GM23248 (cell line): ENCODE data around the gene SYNPO2. TPM values are rescaled to one million over a fixed set of nuclear protein-coding genes. Genes with fewer than 3 reads are reported as not detected.
A peak's percentile ranks its signal among the peaks of the same experiment; 100 is the strongest.

ENCODE experiments used
- DNase-seq: peaks from one replicate; pipeline ENCODE4 v3.0.0-alpha.2; 2015
- H2AFZ ChIP-seq: fragments of 200-600 bp; sonication (generic); 2 replicates; pipeline ENCODE4 v1.6.1; 2016; ENCODE audit warnings: antibody characterized with exemption
- H3F3A ChIP-seq: fragments of 200-600 bp; sonication (generic); 2 replicates; pipeline ENCODE4 v1.6.1; 2016; ENCODE audit warnings: mild to moderate bottlenecking, antibody characterized with exemption, mixed run types; ENCODE audit not compliant: insufficient read depth
- H3K27ac ChIP-seq: fragments of 200-600 bp; sonication (generic); 2 replicates; pipeline ENCODE4 v1.5.1; 2016; ENCODE audit warnings: mild to moderate bottlenecking
- H3K27me3 ChIP-seq: fragments of 200-600 bp; sonication (generic); replicated peaks from 2 replicates; pipeline ENCODE4 v1.6.1; 2016; ENCODE audit warnings: mild to moderate bottlenecking; ENCODE audit not compliant: insufficient read depth
- H3K36me3 ChIP-seq: fragments of 200-600 bp; sonication (generic); 2 replicates; pipeline ENCODE4 v1.6.1; 2016; ENCODE audit warnings: low read depth, mild to moderate bottlenecking
- H3K4me1 ChIP-seq: fragments of 200-600 bp; sonication (generic); 2 replicates; pipeline ENCODE4 v1.6.1; 2016; ENCODE audit warnings: mild to moderate bottlenecking; ENCODE audit not compliant: insufficient read depth
- H3K4me2 ChIP-seq: fragments of 200-600 bp; sonication (generic); one replicate; pipeline ENCODE4 v1.6.1; 2016; ENCODE audit warnings: mild to moderate bottlenecking; ENCODE audit not compliant: unreplicated experiment
- H3K4me3 ChIP-seq: fragments of 200-600 bp; sonication (generic); 2 replicates; pipeline ENCODE4 v1.5.1; 2016; ENCODE audit warnings: mild to moderate bottlenecking
- H3K79me2 ChIP-seq: fragments of 200-600 bp; sonication (generic); 2 replicates; pipeline ENCODE4 v1.6.1; 2016; ENCODE audit warnings: mild to moderate bottlenecking; ENCODE audit not compliant: insufficient read depth
- H3K9ac ChIP-seq: fragments of 200-600 bp; sonication (generic); 2 replicates; pipeline ENCODE4 v1.6.1; 2016; ENCODE audit warnings: mild to moderate bottlenecking
- H3K9me2 ChIP-seq: fragments of 200-600 bp; sonication (generic); 2 replicates; pipeline ENCODE4 v1.6.1; 2016; ENCODE audit warnings: mixed run types, mild to moderate bottlenecking, moderate library complexity; ENCODE audit not compliant: insufficient read depth
- H3K9me3 ChIP-seq: fragments of 200-600 bp; sonication (generic); one replicate; pipeline ENCODE4 v1.6.1; 2017; ENCODE audit warnings: low read depth
- H4K20me1 ChIP-seq: fragments of 200-600 bp; sonication (generic); 2 replicates; pipeline ENCODE4 v1.6.0; 2016; ENCODE audit not compliant: insufficient read depth
- EZH2 ChIP-seq: fragments of 200-600 bp; sonication (generic); IDR thresholded peaks from 2 replicates; pipeline ENCODE4 v1.6.1; 2018; ENCODE audit warnings: antibody characterized with exemption, mild to moderate bottlenecking; ENCODE audit not compliant: insufficient read depth, poor library complexity, severe bottlenecking
- EZH2phosphoT487 ChIP-seq: fragments of 200-600 bp; sonication (generic); IDR thresholded peaks from 2 replicates; pipeline ENCODE4 v1.6.1; 2018; ENCODE audit warnings: antibody characterized with exemption, moderate library complexity, mild to moderate bottlenecking, low read depth; ENCODE audit not compliant: insufficient read depth
- WGBS, 2 experiments: methylation state at CpG; one replicate each; pipeline ENCODE4 v1.1.6; 2015 to 2017; ENCODE audit warnings: low lambda C conversion rate in 2 of 2, low coverage in 1 of 2; ENCODE audit errors: missing lambda C conversion rate in 2 of 2; 5-methylcytosine and 5-hydroxymethylcytosine counted together
- in situ Hi-C: fragments of 300-500 bp; cut with MboI; formaldehyde crosslinking; loops from 2 replicates; pipeline ENCODE4 v1.15.0; 2020
- polyA plus RNA-seq: library from polyadenylated mRNA; unstranded; fragments of >200 nt; fragmentation: Nextera tagmentation; extraction: Ambion mirVana; gene quantifications from 2 replicates; pipeline ENCODE4 v1.2.1, GENCODE V29; 2016
- total RNA-seq: library from RNA; depleted of rRNA; stranded (reverse); fragments of >200 nt; shearing (Covaris generic); gene quantifications from 2 replicates; pipeline ENCODE4 v1.2.3, GENCODE V29; 2014

Gene SYNPO2
- total and polyA plus RNA-seq, 2 experiments from 2014 or later = 3.1 to 5.0 TPM

GRCh38 chr4:118898684-118899138 lies 10.1 kb downstream of the SYNPO2 start:
- Histone ChIP-seq H3K36me3 (no peaks in the 10 kb centered on the region), H3K9me3 (no peaks in the 10 kb centered on the region), H3K4me2 (no peak overlapping the region), H3F3A (no peaks in the 10 kb centered on the region), H3K4me3 (no peak overlapping the region), H3K27me3 (no peaks in the 10 kb centered on the region), H3K9me2 (no peaks in the 10 kb centered on the region), H3K4me1 (peaks cover 12% of the 10 kb centered on the region), H3K9ac (no peak overlapping the region), H4K20me1 (no peaks in the 10 kb centered on the region), H3K27ac (no peak overlapping the region), H3K79me2 (no peaks in the 10 kb centered on the region), H2AFZ (no peak overlapping the region)
- peak; percentile 43 for DNase-seq
- TF ChIP-seq EZH2 (no peak), EZH2phosphoT487 (no peak)
- 38 to 48% methylated on average over 6 of the region's 6 CpGs for WGBS, 2 experiments
- in situ Hi-C loops = no loop called here

- peaks cover 19% of the 10 kb centered on the region for H3K4me1 ChIP-seq
Measured at GRCh38 chr4:118904418-118904817, 15.8 kb downstream of the SYNPO2 start.

GRCh38 chr4:118904935-118905334 lies 16.3 kb downstream of the SYNPO2 start:
- Histone ChIP-seq H3K9me2 (no peaks in the 10 kb centered on the region), H3K4me1 (peaks cover 19% of the 10 kb centered on the region), H4K20me1 (no peaks in the 10 kb centered on the region), H3K79me2 (no peaks in the 10 kb centered on the region), H3K9ac (no peak overlapping the region), H3K27me3 (no peaks in the 10 kb centered on the region), H3F3A (no peaks in the 10 kb centered on the region), H3K4me3 (no peak overlapping the region), H3K4me2 (no peak overlapping the region), H2AFZ (peak overlapping the region; percentile 5; the same call in 1 of the 2 replicates), H3K36me3 (no peaks in the 10 kb centered on the region), H3K9me3 (no peaks in the 10 kb centered on the region), H3K27ac (no peak overlapping the region)
- 78 to 82% methylated on average over 2 of the region's 2 CpGs for WGBS, 2 experiments
- in situ Hi-C loops = no loop called here
- no peak for DNase-seq
- TF ChIP-seq EZH2 (no peak), EZH2phosphoT487 (no peak)

More at GRCh38 chr4:118904418-118904817, 15.8 kb downstream of the SYNPO2 start:
- Histone ChIP-seq H3K27me3 (no peaks in the 10 kb centered on the region), H4K20me1 (no peaks in the 10 kb centered on the region), H3K4me2 (peak overlapping the region; percentile 34), H3K27ac (no peak overlapping the region), H3K36me3 (no peaks in the 10 kb centered on the region), H2AFZ (peak overlapping the region; percentile 39; the same call in 1 of the 2 replicates), H3K4me3 (no peak overlapping the region), H3K9ac (no peak overlapping the region), H3K79me2 (no peaks in the 10 kb centered on the region), H3F3A (no peaks in the 10 kb centered on the region), H3K9me3 (no peaks in the 10 kb centered on the region), H3K9me2 (no peaks in the 10 kb centered on the region)
- TF ChIP-seq EZH2phosphoT487 (no peak), EZH2 (no peak)
- in situ Hi-C loops = no loop called here
- DNase-seq = no peak
- WGBS, 2 experiments = 16% methylated on average over 3 of the region's 3 CpGs

- Histone ChIP-seq H3K27me3 (no peaks in the 10 kb centered on the region), H3K36me3 (no peaks in the 10 kb centered on the region), H3F3A (0 out of 2 replicates have a peak, but pooled peaks cover 2% of the 10 kb centered on the region), H3K9me2 (no peaks in the 10 kb centered on the region), H3K4me2 (no peak overlapping the region), H3K4me3 (no peak overlapping the region), H3K9me3 (no peaks in the 10 kb centered on the region), H3K4me1 (peaks cover 19% of the 10 kb centered on the region), H3K79me2 (no peaks in the 10 kb centered on the region), H3K9ac (no peak overlapping the region), H4K20me1 (no peaks in the 10 kb centered on the region), H2AFZ (0 out of 2 replicates have a peak overlapping the region, but pooled peaks have one; percentile 5), H3K27ac (no peak overlapping the region)
- DNase-seq = peak; percentile 41
- no peak for TF ChIP-seq EZH2
- TF ChIP-seq EZH2phosphoT487 = no peak
- in situ Hi-C loops = no loop called here
- 53 to 68% methylated on average over 4 of the region's 4 CpGs for WGBS, 2 experiments
Measured at GRCh38 chr4:118905566-118905965, 16.9 kb downstream of the SYNPO2 start.
